Fibroblast of pulmonary artery (primary cell): ENCODE results near the gene HECTD2.
A peak's percentile ranks its signal among the peaks of the same experiment; 100 is the strongest.

Experiments
- DNase-seq: peaks from one replicate; pipeline ENCODE4 v3.0.0-alpha.2; 2010; ENCODE audit warnings: low read depth
- H3K4me3 ChIP-seq: replicated peaks from 2 replicates; pipeline ENCODE4 v1.5.1; 2011; ENCODE audit warnings: low read depth, mild to moderate bottlenecking, control low read depth, low read length, moderate library complexity
- CTCF ChIP-seq: IDR thresholded peaks from 2 replicates; pipeline ENCODE4 v1.5.1; 2011; ENCODE audit warnings: mild to moderate bottlenecking, control low read depth, low read length, inconsistent platforms; ENCODE audit errors: missing control alignments

Gene HECTD2

GRCh38 chr10:91391920-91392319 is 18.2 kb upstream of the HECTD2 start:
- DNase-seq, result no peak
- no peak for TF ChIP-seq CTCF

GRCh38 chr10:91406322-91406721 is 3.8 kb upstream of the HECTD2 start:
- no peak for TF ChIP-seq CTCF
- H3K4me3 ChIP-seq, result no peak overlapping the region
- no peak for DNase-seq

More at GRCh38 chr10:91391920-91392319, 18.2 kb upstream of the HECTD2 start:
- no peak overlapping the region for H3K4me3 ChIP-seq

- TF ChIP-seq CTCF, result no peak
- DNase-seq, result peak; percentile 92
Observed at GRCh38 chr10:91409069-91409868, 875 bp upstream of the HECTD2 start.

GRCh38 chr10:91410638-91411371 is 661 bp downstream of the HECTD2 start:
- H3K4me3 ChIP-seq, result peak overlapping the region; percentile 84
- DNase-seq, result peak; percentile 54
- no peak for TF ChIP-seq CTCF

More at GRCh38 chr10:91409069-91409868, 875 bp upstream of the HECTD2 start:
- peak overlapping the region; percentile 80 for H3K4me3 ChIP-seq

GRCh38 chr10:91411621-91412020 is 1.5 kb downstream of the HECTD2 start:
- DNase-seq, result no peak
- H3K4me3 ChIP-seq, result peak overlapping the region; percentile 84
- TF ChIP-seq CTCF, result no peak

GRCh38 chr10:91412354-91413087 is 2.4 kb downstream of the HECTD2 start:
- peak overlapping the region; percentile 84 for H3K4me3 ChIP-seq
- no peak for DNase-seq
- no peak for TF ChIP-seq CTCF
